Endothelial cell of umbilical vein (primary cell): ENCODE measurements around the gene ATXN7L1. TPM values are rescaled to one million over a fixed set of nuclear protein-coding genes. Genes with fewer than 3 reads are reported as not detected.

Experiments
- BruUV-seq: library from RNA; stranded (reverse); fragments of 400-500 nt; replicated peaks from 2 replicates; lab custom pipeline; 2021; lab: Mats Ljungman, UMichigan
- CTCF ChIA-PET: fragments of 300-600, 350-600 bp; sonication (Branson Sonifier 250); formaldehyde crosslinking; loops from one replicate; lab custom pipeline; 2021; ENCODE audit warnings: antibody characterized with exemption, inconsistent platforms; lab: Charles Lee
- POLR2A ChIA-PET: fragments of 300-600, 350-600 bp; sonication (Branson Sonifier 250); formaldehyde crosslinking; loops from one replicate; lab custom pipeline; 2021; ENCODE audit warnings: antibody characterized with exemption, inconsistent platforms; lab: Charles Lee
- DNase-seq: peaks from one replicate; pipeline ENCODE4 v3.0.0-alpha.2; 2011; ENCODE audit warnings: low read depth, low spot score
- FAIRE-seq: peaks from 2 replicates; lab custom pipeline; 2011; peaks lifted over from hg19 to GRCh38; lab: Jason Lieb, UNC
- H2AFZ ChIP-seq: 2 replicates; pipeline ENCODE4 v1.6.0; 2012; ENCODE audit warnings: low read depth, low read length, control low read depth, inconsistent platforms
- H3K27ac ChIP-seq: 2 replicates; pipeline ENCODE4 v1.5.1; 2011; ENCODE audit warnings: low read depth, mild to moderate bottlenecking, control low read depth, low read length, moderate library complexity; ENCODE audit not compliant: insufficient read depth
- H3K27me3 ChIP-seq, 2 experiments: 2 replicates each; pipeline versions ENCODE4 v1.6.0 to v1.6.1; 2011; ENCODE audit warnings: low read length in 2 of 2, mixed read lengths in 1 of 2; ENCODE audit not compliant: control insufficient read depth in 2 of 2, insufficient read depth in 2 of 2
- H3K36me3 ChIP-seq, 2 experiments: 2 replicates in 1 of 2; 3 replicates in 1 of 2; pipeline ENCODE4 v1.5.1; 2011; ENCODE audit warnings: low read length in 2 of 2, mild to moderate bottlenecking in 1 of 2, moderate library complexity in 1 of 2; ENCODE audit not compliant: control insufficient read depth in 2 of 2, insufficient read depth in 2 of 2; ENCODE audit errors: extremely low read depth in 1 of 2
- H3K4me1 ChIP-seq: 3 replicates; pipeline ENCODE4 v1.5.1; 2011; ENCODE audit warnings: mild to moderate bottlenecking, low read length; ENCODE audit not compliant: control insufficient read depth, insufficient read depth; ENCODE audit errors: extremely low read depth
- H3K4me2 ChIP-seq: 2 replicates; pipeline ENCODE4 v1.6.1; 2011; ENCODE audit warnings: low read length, control low read depth, mixed read lengths; ENCODE audit not compliant: insufficient read depth
- H3K4me3 ChIP-seq, 3 experiments: fragments of 200-600 bp in 1 of 3; sonication (generic), shearing (Covaris generic) in 1 of 3; replicated peaks in 1 of 3; 2 replicates each; pipeline ENCODE4 v1.5.1; 2011 to 2016; ENCODE audit warnings: control low read depth in 3 of 3, low read length in 3 of 3, mild to moderate bottlenecking in 2 of 3, inconsistent platforms in 1 of 3, low read depth in 1 of 3, moderate library complexity in 1 of 3; ENCODE audit not compliant: insufficient read depth in 1 of 3
- H3K79me2 ChIP-seq: 2 replicates; pipeline ENCODE4 v1.6.0; 2012; ENCODE audit warnings: low read length, inconsistent platforms; ENCODE audit not compliant: control insufficient read depth, insufficient read depth
- H3K9ac ChIP-seq: replicated peaks from 2 replicates; pipeline ENCODE3; 2011; ENCODE audit warnings: low read length, control low read depth; ENCODE audit not compliant: insufficient read depth; ENCODE audit errors: extremely low read depth
- H3K9me1 ChIP-seq: replicated peaks from 3 replicates; pipeline ENCODE4 v1.6.0; 2011; ENCODE audit warnings: mild to moderate bottlenecking, low read length; ENCODE audit not compliant: control insufficient read depth, insufficient read depth; ENCODE audit errors: extremely low read depth
- H3K9me3 ChIP-seq: replicated peaks from 2 replicates; pipeline ENCODE4 v1.5.1; 2012; ENCODE audit warnings: low read length, inconsistent platforms; ENCODE audit not compliant: control insufficient read depth, insufficient read depth
- H4K20me1 ChIP-seq: replicated peaks from 2 replicates; pipeline ENCODE3; 2011; ENCODE audit warnings: mild to moderate bottlenecking, low read length; ENCODE audit not compliant: control insufficient read depth, insufficient read depth; ENCODE audit errors: extremely low read depth
- EZH2 ChIP-seq: IDR thresholded peaks from 2 replicates; pipeline ENCODE4 v1.6.1; 2012; ENCODE audit warnings: borderline replicate concordance, low read depth, mild to moderate bottlenecking, moderate library complexity, low read length, inconsistent platforms; ENCODE audit not compliant: severe bottlenecking
- FOS ChIP-seq: IDR thresholded peaks from 2 replicates; pipeline ENCODE4 v1.6.1; 2011; ENCODE audit warnings: mild to moderate bottlenecking, low read length, moderate library complexity, borderline replicate concordance; ENCODE audit not compliant: insufficient read depth
- GATA2 ChIP-seq: IDR thresholded peaks from 2 replicates; pipeline ENCODE4 v1.7.0; 2011; ENCODE audit warnings: low read depth, mild to moderate bottlenecking, moderate library complexity, mixed read lengths, low read length; ENCODE audit not compliant: insufficient read length, insufficient read depth
- JUN ChIP-seq: IDR thresholded peaks from 2 replicates; pipeline ENCODE4 v1.6.1; 2011; ENCODE audit warnings: borderline replicate concordance, low read depth; ENCODE audit not compliant: insufficient read length, insufficient read depth
- MYC ChIP-seq: IDR thresholded peaks from one replicate; pipeline ENCODE4 v1.6.1; 2011; ENCODE audit warnings: mild to moderate bottlenecking, low read depth, low read length
- POLR2A ChIP-seq: IDR thresholded peaks from 2 replicates; pipeline ENCODE4 v1.6.1; 2012; ENCODE audit warnings: low read depth, mild to moderate bottlenecking, control low read depth, low read length
- POLR2AphosphoS5 ChIP-seq: IDR thresholded peaks from 2 replicates; pipeline ENCODE4 v1.6.1; 2012; ENCODE audit warnings: low read depth, mild to moderate bottlenecking, control low read depth, low read length, moderate library complexity; ENCODE audit not compliant: insufficient read depth
- dilution Hi-C: fragments of 300-500 bp; cut with MboI; formaldehyde crosslinking; loops from one replicate; pipeline ENCODE4 v1.15.0; 2019; ENCODE audit warnings: low sequenced_read_pairs; ENCODE audit not compliant: extremely low pct_ligation_motif_present
- intact Hi-C: fragments of 100-400 bp; cut with micrococcal nuclease; formaldehyde crosslinking; loops from one replicate; pipeline ENCODE4 v1.10.0; 2022
- polyA plus RNA-seq, 4 experiments: library from polyadenylated mRNA; depleted of rRNA in 3 of 4; stranded (reverse) in 3 of 4; unstranded in 1 of 4; fragments of >200 nt; gene quantifications; 2 replicates each; pipeline versions ENCODE4 v1.2.1 to v1.2.3, GENCODE V29; 2011 to 2012; ENCODE audit warnings: missing spikeins in 1 of 4
- total RNA-seq: library from RNA; stranded (reverse); gene quantifications from 2 replicates; pipeline ENCODE4 v1.2.3, GENCODE V29; 2021
- TF ChIP-seq, protein P1 (sequence below): IDR thresholded peaks from 2 replicates; pipeline ENCODE4 v1.6.1; 2011; ENCODE audit not compliant: insufficient read depth, insufficient read length
- TF ChIP-seq, protein P2 (sequence below), 2 donors: IDR thresholded peaks; 1 replicate in 1 of 2; 2 replicates in 1 of 2; pipeline ENCODE4 v1.5.1; 2011; ENCODE audit warnings: low read length in 2 of 2, mild to moderate bottlenecking in 2 of 2, moderate library complexity in 2 of 2, control low read depth in 1 of 2, inconsistent platforms in 1 of 2, low read depth in 1 of 2; ENCODE audit not compliant: insufficient read depth in 1 of 2; ENCODE audit errors: extremely low read depth in 1 of 2

ATXN7L1 gene
- total and polyA plus RNA-seq, 2 donors (not counting 3 experiments of a cell fraction or from before 2014, with no cell fraction given) = 4.6 to 15.6 TPM

DNA sequence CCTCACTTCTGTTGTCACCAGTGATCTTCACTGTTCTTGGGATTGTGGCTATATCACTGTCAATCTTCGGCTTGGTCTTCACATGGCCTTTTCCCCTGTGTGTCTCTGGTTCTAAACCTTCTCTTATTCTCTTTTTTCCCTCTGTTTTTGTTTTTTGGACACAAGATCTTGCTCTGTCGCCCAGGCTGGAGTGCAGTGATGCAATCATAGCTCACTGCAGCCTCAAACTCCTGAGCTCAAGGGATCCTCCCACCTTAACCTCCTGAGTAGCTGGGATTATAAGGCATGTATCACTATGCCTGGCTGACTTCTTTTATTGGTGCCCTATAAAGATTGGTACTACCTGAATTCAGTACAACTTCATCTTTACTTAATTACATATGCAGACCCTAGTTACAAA lies 151.7 kb downstream of the ATXN7L1 start:
- Histone ChIP-seq H3K9me3 (no peaks in the 10 kb centered on the region), H3K4me3 (no peak overlapping the region), H3K27ac (no peak overlapping the region), H3K27me3 (no peaks in the 10 kb centered on the region), H4K20me1 (no peaks in the 10 kb centered on the region), H3K4me2 (no peak overlapping the region), H2AFZ (no peak overlapping the region), H3K36me3 (no peaks in the 10 kb centered on the region), H3K4me1 (no peaks in the 10 kb centered on the region), H3K9ac (no peak overlapping the region), H3K9me1 (no peaks in the 10 kb centered on the region), H3K79me2 (no peaks in the 10 kb centered on the region)
- ChIA-PET CTCF (interaction anchor here (0.7 to 1.4 kb wide), 4 partner anchors 10 to 36 kb away, joined by 3 to 5 read pairs (median 4); no protein-coding TSS in a partner anchor), POLR2A (no interaction called here)
- intact Hi-C loops = no loop called here
- FAIRE-seq (no peak), DNase-seq (no peak)
- dilution Hi-C loops = no loop called here
- no TSS peak for BruUV-seq
- no peak for TF ChIP-seq GATA2
- TF ChIP-seq FOS = no peak
- TF ChIP-seq POLR2AphosphoS5 = no peak
- no peak for TF ChIP-seq POLR2A
- no peak for TF ChIP-seq EZH2
- TF ChIP-seq MYC = no peak
- no peak for TF ChIP-seq JUN
- TF ChIP-seq, protein P1, sequence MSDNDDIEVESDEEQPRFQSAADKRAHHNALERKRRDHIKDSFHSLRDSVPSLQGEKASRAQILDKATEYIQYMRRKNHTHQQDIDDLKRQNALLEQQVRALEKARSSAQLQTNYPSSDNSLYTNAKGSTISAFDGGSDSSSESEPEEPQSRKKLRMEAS = no peak
- TF ChIP-seq, protein P2, sequence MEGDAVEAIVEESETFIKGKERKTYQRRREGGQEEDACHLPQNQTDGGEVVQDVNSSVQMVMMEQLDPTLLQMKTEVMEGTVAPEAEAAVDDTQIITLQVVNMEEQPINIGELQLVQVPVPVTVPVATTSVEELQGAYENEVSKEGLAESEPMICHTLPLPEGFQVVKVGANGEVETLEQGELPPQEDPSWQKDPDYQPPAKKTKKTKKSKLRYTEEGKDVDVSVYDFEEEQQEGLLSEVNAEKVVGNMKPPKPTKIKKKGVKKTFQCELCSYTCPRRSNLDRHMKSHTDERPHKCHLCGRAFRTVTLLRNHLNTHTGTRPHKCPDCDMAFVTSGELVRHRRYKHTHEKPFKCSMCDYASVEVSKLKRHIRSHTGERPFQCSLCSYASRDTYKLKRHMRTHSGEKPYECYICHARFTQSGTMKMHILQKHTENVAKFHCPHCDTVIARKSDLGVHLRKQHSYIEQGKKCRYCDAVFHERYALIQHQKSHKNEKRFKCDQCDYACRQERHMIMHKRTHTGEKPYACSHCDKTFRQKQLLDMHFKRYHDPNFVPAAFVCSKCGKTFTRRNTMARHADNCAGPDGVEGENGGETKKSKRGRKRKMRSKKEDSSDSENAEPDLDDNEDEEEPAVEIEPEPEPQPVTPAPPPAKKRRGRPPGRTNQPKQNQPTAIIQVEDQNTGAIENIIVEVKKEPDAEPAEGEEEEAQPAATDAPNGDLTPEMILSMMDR (IDR thresholded peaks at IDR 0.05; ENCODE audit: extremely low read depth in 1 of 2, insufficient read depth in 1 of 2, low read depth in 1 of 2, low read length in 2 of 2) = no peak
